A549 (cell line): ENCODE measurements around the gene TNFSF11. TPM values are rescaled to one million over a fixed set of nuclear protein-coding genes. Genes with fewer than 3 reads are reported as not detected.

Experiments
- ATAC-seq, 2 experiments: fragments of 200-7000 bp in 1 of 2; fragments of >200 bp in 1 of 2; cut with Nextera tagmentation in 1 of 2; cut with Tn5 transposase in 1 of 2; 3 replicates each; pipeline versions ENCODE4 v1.8.0 to v1.9.1; 2018 to 2020; ENCODE audit warnings: mild to moderate bottlenecking in 1 of 2, moderate library complexity in 1 of 2
- CTCF ChIA-PET: fragments of 300-600 bp; sonication (Branson Sonifier 250); formaldehyde crosslinking; extraction: SDS; loops from one replicate; lab custom pipeline; 2021; ENCODE audit warnings: antibody characterized with exemption, inconsistent platforms; lab: Yijun Ruan, JAX
- POLR2A ChIA-PET: fragments of 350-600 bp; formaldehyde crosslinking; extraction: SDS; loops from one replicate; lab custom pipeline; 2021; ENCODE audit warnings: antibody characterized with exemption, inconsistent platforms; lab: Yijun Ruan, JAX
- DNase-seq, 2 experiments: peaks; one replicate each; pipeline versions ENCODE4 v3.0.0 to v3.0.0-alpha.2; 2011 to 2016; ENCODE audit warnings: low read depth in 1 of 2, low spot score in 1 of 2
- FAIRE-seq: peaks from 2 replicates; lab custom pipeline; 2011; peaks lifted over from hg19 to GRCh38; lab: Jason Lieb, UNC
- H3K27ac ChIP-seq, 2 experiments: fragments of >200 bp; sonication (Bioruptor Twin); formaldehyde crosslinking; 3 replicates each; pipeline ENCODE4 v1.5.1; 2016 to 2017
- H3K4me1 ChIP-seq: fragments of >200 bp; sonication (Bioruptor Twin); formaldehyde crosslinking; 3 replicates; pipeline ENCODE4 v1.6.1; 2016
- H3K4me2 ChIP-seq: fragments of >200 bp; sonication (Bioruptor Twin); formaldehyde crosslinking; 3 replicates; pipeline ENCODE4 v1.6.1; 2016
- H3K4me3 ChIP-seq: fragments of >200 bp; sonication (Bioruptor Twin); formaldehyde crosslinking; 3 replicates; pipeline ENCODE4 v1.5.1; 2016
- H3K9me3 ChIP-seq: fragments of >200 bp; sonication (Bioruptor Twin); formaldehyde crosslinking; 3 replicates; pipeline ENCODE4 v1.6.1; 2016
- BHLHE40 ChIP-seq: IDR thresholded peaks from 2 replicates; pipeline ENCODE4 v1.6.1; 2012; ENCODE audit warnings: low read depth, low read length, inconsistent platforms
- CBX2 ChIP-seq: fragments of 200-600 bp; sonication (generic); IDR thresholded peaks from 2 replicates; pipeline ENCODE4 v1.6.1; 2016; ENCODE audit warnings: low read depth, mild to moderate bottlenecking, borderline replicate concordance
- CEBPB ChIP-seq, 2 experiments: fragments of >200 bp in 1 of 2; sonication (Bioruptor Twin) in 1 of 2; formaldehyde crosslinking in 1 of 2; IDR thresholded peaks; 2 replicates each; pipeline ENCODE4 v1.6.1; 2012 to 2016
- ESRRA ChIP-seq: fragments of 150-350 bp; IDR thresholded peaks from 2 replicates; pipeline ENCODE4 v1.6.1; 2014; ENCODE audit warnings: mild to moderate bottlenecking, low read length, borderline replicate concordance
- FOSB ChIP-seq: fragments of 250-450 bp; sonication (Bioruptor Pico); IDR thresholded peaks from 2 replicates; pipeline ENCODE4 v1.5.0; 2020; ENCODE audit warnings: mild to moderate bottlenecking, moderate library complexity
- FOXS1 ChIP-seq: fragments of 250-450 bp; sonication (Bioruptor Pico); IDR thresholded peaks from 2 replicates; pipeline ENCODE4 v1.5.0; 2020; ENCODE audit warnings: mild to moderate bottlenecking, moderate library complexity
- HOXB5 ChIP-seq: fragments of 250-450 bp; sonication (Bioruptor Pico); IDR thresholded peaks from 2 replicates; pipeline ENCODE4 v1.5.0; 2020; ENCODE audit warnings: mild to moderate bottlenecking, moderate library complexity
- JUN ChIP-seq, 2 experiments: fragments of >200 bp; sonication (Bioruptor Twin); formaldehyde crosslinking; IDR thresholded peaks; 2 replicates in 1 of 2; 3 replicates in 1 of 2; pipeline ENCODE4 v1.6.1; 2016 to 2017
- MAZ ChIP-seq: fragments of 150-350 bp; IDR thresholded peaks from 2 replicates; pipeline ENCODE4 v1.6.1; 2014; ENCODE audit warnings: antibody characterized with exemption, low read depth, low read length, borderline replicate concordance
- NFE2L2 ChIP-seq: fragments of 150-350 bp; conservative IDR thresholded peaks from 2 replicates; pipeline ENCODE4 v1.6.1; 2014; ENCODE audit warnings: low read length
- NPAS2 ChIP-seq: fragments of 250-450 bp; sonication (Bioruptor Pico); IDR thresholded peaks from 2 replicates; pipeline ENCODE4 v1.8.0; 2022; ENCODE audit warnings: mild to moderate bottlenecking, moderate library complexity, borderline replicate concordance
- NR3C1 ChIP-seq: fragments of >200 bp; sonication (Bioruptor Twin); formaldehyde crosslinking; IDR thresholded peaks from 3 replicates; pipeline ENCODE4 v1.6.1; 2017
- PHF8 ChIP-seq: fragments of 200-600 bp; sonication (generic); IDR thresholded peaks from 2 replicates; pipeline ENCODE4 v1.6.1; 2016; ENCODE audit warnings: low read depth, mild to moderate bottlenecking, antibody characterized with exemption, moderate library complexity, borderline replicate concordance
- POLR2A ChIP-seq: IDR thresholded peaks from 2 replicates; pipeline ENCODE4 v1.6.1; 2012; ENCODE audit warnings: mild to moderate bottlenecking, low read length
- POLR2AphosphoS2 ChIP-seq: conservative IDR thresholded peaks from 2 replicates; pipeline ENCODE4 v1.6.1; 2012; ENCODE audit warnings: low read length, improper control_type of control experiment, inconsistent platforms
- RAD21 ChIP-seq, 2 experiments: fragments of >200 bp in 1 of 2; sonication (Bioruptor Twin) in 1 of 2; formaldehyde crosslinking in 1 of 2; IDR thresholded peaks in 1 of 2; conservative IDR thresholded peaks in 1 of 2; 2 replicates in 1 of 2; 3 replicates in 1 of 2; pipeline ENCODE4 v1.6.1; 2012 to 2018; ENCODE audit warnings: inconsistent platforms in 1 of 2
- RARB ChIP-seq: fragments of 250-450 bp; sonication (Bioruptor Pico); IDR thresholded peaks from 2 replicates; pipeline ENCODE4 v1.8.0; 2021; ENCODE audit warnings: mild to moderate bottlenecking, moderate library complexity
- RFX5 ChIP-seq: fragments of 450-650 bp; IDR thresholded peaks from 2 replicates; pipeline ENCODE4 v1.7.1; 2014; ENCODE audit warnings: antibody characterized with exemption, mild to moderate bottlenecking, moderate library complexity
- RNF2 ChIP-seq: fragments of 200-600 bp; sonication (generic); IDR thresholded peaks from 2 replicates; pipeline ENCODE4 v1.6.1; 2016; ENCODE audit warnings: low read depth, mild to moderate bottlenecking, antibody characterized with exemption, moderate library complexity, borderline replicate concordance
- SMC3 ChIP-seq: fragments of >200 bp; sonication (Bioruptor Twin); formaldehyde crosslinking; IDR thresholded peaks from 3 replicates; pipeline ENCODE4 v1.6.1; 2018; ENCODE audit warnings: inconsistent platforms
- SREBF2 ChIP-seq: fragments of 450-650 bp; IDR thresholded peaks from 2 replicates; pipeline ENCODE4 v1.6.1; 2014; ENCODE audit warnings: mild to moderate bottlenecking, moderate library complexity
- TFCP2L1 ChIP-seq: fragments of 250-450 bp; sonication (Bioruptor Pico); IDR thresholded peaks from 2 replicates; pipeline ENCODE4 v1.5.0; 2021; ENCODE audit warnings: mild to moderate bottlenecking
- TP53 ChIP-seq: fragments of 250-450 bp; sonication (Bioruptor Pico); IDR thresholded peaks from 2 replicates; pipeline ENCODE4 v1.5.0; 2021; ENCODE audit warnings: mild to moderate bottlenecking, moderate library complexity
- ZFP36 ChIP-seq: fragments of 450-650 bp; IDR thresholded peaks from 2 replicates; pipeline ENCODE4 v1.6.1; 2014; ENCODE audit warnings: borderline replicate concordance; ENCODE audit not compliant: partially characterized antibody
- ZSCAN20 ChIP-seq: fragments of 250-450 bp; sonication (Bioruptor Pico); IDR thresholded peaks from 2 replicates; pipeline ENCODE4 v1.8.0; 2022; ENCODE audit warnings: mild to moderate bottlenecking, moderate library complexity
- WGBS: methylation state at CpG from one replicate; pipeline ENCODE4 v1.1.6; 2017; ENCODE audit errors: missing lambda C conversion rate; 5-methylcytosine and 5-hydroxymethylcytosine counted together
- polyA plus RNA-seq, 4 experiments: library from polyadenylated mRNA; depleted of rRNA in 3 of 4; stranded (reverse); fragments of >200 nt; fragmentation: RNase III in 1 of 4; extraction: RNeasy Plus Mini Kit Qiagen cat#74134 plus additional on column Dnase treatment in 1 of 4; gene quantifications; 2 replicates in 3 of 4; 3 replicates in 1 of 4; pipeline ENCODE4 v1.2.3, GENCODE V29; 2011 to 2017
- TF ChIP-seq, protein P1 (sequence below): fragments of >200 bp; sonication (Bioruptor Twin); formaldehyde crosslinking; IDR thresholded peaks from 2 replicates; pipeline ENCODE4 v1.6.1; 2016
- TF ChIP-seq, protein P2 (sequence below): fragments of 250-450 bp; sonication (Bioruptor Pico); IDR thresholded peaks from 2 replicates; pipeline ENCODE4 v1.5.0; 2020; ENCODE audit warnings: low read depth, mild to moderate bottlenecking, moderate library complexity
- TF ChIP-seq, protein P3 (sequence below): fragments of 450-650 bp; IDR thresholded peaks from 2 replicates; pipeline ENCODE4 v1.6.1; 2014; ENCODE audit warnings: antibody characterized with exemption
- TF ChIP-seq, protein P4 (sequence below): fragments of 200-600 bp; sonication (generic); IDR thresholded peaks from 2 replicates; pipeline ENCODE4 v1.6.1; 2016; ENCODE audit warnings: antibody characterized with exemption, mild to moderate bottlenecking, moderate library complexity
- TF ChIP-seq, protein P5 (sequence below): fragments of >200 bp; sonication (Bioruptor Twin); formaldehyde crosslinking; IDR thresholded peaks from 3 replicates; pipeline ENCODE4 v1.6.1; 2016

TNFSF11 gene
- polyA plus RNA-seq, 2 of the 4 experiments (the other 2 are of a cell fraction) = not detected

DNA sequence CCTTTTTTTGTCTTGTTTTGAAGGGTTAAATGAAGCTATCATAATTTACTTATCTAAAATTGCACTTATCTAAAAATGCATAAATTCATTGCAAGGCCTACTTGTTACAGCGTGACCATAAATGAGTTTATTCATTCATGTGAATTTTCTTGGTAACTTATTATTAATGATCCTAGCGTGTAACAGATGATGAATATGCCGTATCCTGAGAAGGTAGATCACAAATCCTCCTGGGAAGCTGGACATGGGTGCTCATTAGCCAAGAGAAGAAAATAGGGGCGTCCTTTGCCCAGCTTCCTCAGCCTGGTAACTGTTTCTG, 21.3 kb downstream of the TNFSF11 start:
- ATAC-seq (no peak), FAIRE-seq (no peak), DNase-seq (no peak)
- TF ChIP-seq NR3C1 (no peak), TP53 (no peak), SMC3 (no peak), FOXS1 (CRISPR knock-in tag) (no peak), HOXB5 (no peak), BHLHE40 (no peak), ZFP36 (no peak), RAD21 (conservative IDR thresholded peaks at IDR 0.05 in 1 of 2, IDR thresholded peaks at IDR 0.05 in 1 of 2) (no peak), JUN (IDR thresholded peaks at IDR 0.05) (no peak), POLR2A (no peak), SREBF2 (no peak), ZSCAN20 (CRISPR knock-in tag) (no peak), RNF2 (no peak)
- TF ChIP-seq, protein P1, sequence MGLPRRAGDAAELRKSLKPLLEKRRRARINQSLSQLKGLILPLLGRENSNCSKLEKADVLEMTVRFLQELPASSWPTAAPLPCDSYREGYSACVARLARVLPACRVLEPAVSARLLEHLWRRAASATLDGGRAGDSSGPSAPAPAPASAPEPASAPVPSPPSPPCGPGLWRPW = no peak
- TF ChIP-seq, protein P2, sequence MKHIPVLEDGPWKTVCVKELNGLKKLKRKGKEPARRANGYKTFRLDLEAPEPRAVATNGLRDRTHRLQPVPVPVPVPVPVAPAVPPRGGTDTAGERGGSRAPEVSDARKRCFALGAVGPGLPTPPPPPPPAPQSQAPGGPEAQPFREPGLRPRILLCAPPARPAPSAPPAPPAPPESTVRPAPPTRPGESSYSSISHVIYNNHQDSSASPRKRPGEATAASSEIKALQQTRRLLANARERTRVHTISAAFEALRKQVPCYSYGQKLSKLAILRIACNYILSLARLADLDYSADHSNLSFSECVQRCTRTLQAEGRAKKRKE (CRISPR knock-in tag) = no peak
- TF ChIP-seq, protein P3, sequence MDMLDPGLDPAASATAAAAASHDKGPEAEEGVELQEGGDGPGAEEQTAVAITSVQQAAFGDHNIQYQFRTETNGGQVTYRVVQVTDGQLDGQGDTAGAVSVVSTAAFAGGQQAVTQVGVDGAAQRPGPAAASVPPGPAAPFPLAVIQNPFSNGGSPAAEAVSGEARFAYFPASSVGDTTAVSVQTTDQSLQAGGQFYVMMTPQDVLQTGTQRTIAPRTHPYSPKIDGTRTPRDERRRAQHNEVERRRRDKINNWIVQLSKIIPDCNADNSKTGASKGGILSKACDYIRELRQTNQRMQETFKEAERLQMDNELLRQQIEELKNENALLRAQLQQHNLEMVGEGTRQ = no peak
- CTCF ChIA-PET = interaction anchor here (0.6 to 2.7 kb wide), 19 partner anchors 8 to 1287 kb away, joined by 3 to 12 read pairs (median 3); no protein-coding TSS in a partner anchor
- Histone ChIP-seq H3K4me1 (no peaks in the 10 kb centered on the region; the same call in 2 of the 3 replicates), H3K4me3 (no peak overlapping the region), H3K9me3 (no peaks in the 10 kb centered on the region), H3K4me2 (no peak overlapping the region), H3K27ac (no peak overlapping the region)
- 54% methylated on average over 4 of the region's 4 CpGs for WGBS
- POLR2A ChIA-PET = no interaction called here

DNA sequence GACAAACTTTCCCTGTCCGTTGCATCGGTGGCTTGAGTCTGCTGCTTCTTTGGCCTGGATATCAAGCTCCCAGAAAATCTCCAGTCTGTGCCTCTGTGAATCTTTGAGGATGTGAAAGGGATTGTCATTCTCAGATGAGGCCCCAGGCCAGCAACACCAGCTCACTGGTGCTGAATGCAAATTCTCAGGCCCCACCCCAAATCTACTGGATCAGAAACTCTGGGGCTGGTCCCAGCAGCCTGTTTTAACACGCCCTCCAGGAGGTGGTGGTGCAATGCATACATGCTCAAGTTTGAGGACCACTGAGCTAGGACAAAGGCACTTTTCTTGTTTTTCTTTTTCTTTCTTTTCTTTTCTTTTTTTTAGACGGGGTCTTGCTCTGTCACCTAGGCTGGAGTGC, 23.6 kb downstream of the TNFSF11 start:
- CTCF ChIA-PET = no interaction called here
- WGBS = 46% methylated on average over 4 of the region's 4 CpGs
- Histone ChIP-seq H3K9me3 (no peaks in the 10 kb centered on the region), H3K27ac (no peak overlapping the region)
- no peak for FAIRE-seq
- TF ChIP-seq CBX2 (no peak), CEBPB (IDR thresholded peaks at IDR 0.05) (no peak), ESRRA (no peak), FOSB (CRISPR knock-in tag) (no peak), FOXS1 (CRISPR knock-in tag) (no peak), TFCP2L1 (CRISPR knock-in tag) (no peak), POLR2A (no peak), NPAS2 (CRISPR knock-in tag) (no peak), PHF8 (no peak), RFX5 (no peak), MAZ (no peak), ZSCAN20 (CRISPR knock-in tag) (no peak), NFE2L2 (no peak), RARB (CRISPR knock-in tag) (no peak), RNF2 (no peak), POLR2AphosphoS2 (no peak)
- TF ChIP-seq, protein P4, sequence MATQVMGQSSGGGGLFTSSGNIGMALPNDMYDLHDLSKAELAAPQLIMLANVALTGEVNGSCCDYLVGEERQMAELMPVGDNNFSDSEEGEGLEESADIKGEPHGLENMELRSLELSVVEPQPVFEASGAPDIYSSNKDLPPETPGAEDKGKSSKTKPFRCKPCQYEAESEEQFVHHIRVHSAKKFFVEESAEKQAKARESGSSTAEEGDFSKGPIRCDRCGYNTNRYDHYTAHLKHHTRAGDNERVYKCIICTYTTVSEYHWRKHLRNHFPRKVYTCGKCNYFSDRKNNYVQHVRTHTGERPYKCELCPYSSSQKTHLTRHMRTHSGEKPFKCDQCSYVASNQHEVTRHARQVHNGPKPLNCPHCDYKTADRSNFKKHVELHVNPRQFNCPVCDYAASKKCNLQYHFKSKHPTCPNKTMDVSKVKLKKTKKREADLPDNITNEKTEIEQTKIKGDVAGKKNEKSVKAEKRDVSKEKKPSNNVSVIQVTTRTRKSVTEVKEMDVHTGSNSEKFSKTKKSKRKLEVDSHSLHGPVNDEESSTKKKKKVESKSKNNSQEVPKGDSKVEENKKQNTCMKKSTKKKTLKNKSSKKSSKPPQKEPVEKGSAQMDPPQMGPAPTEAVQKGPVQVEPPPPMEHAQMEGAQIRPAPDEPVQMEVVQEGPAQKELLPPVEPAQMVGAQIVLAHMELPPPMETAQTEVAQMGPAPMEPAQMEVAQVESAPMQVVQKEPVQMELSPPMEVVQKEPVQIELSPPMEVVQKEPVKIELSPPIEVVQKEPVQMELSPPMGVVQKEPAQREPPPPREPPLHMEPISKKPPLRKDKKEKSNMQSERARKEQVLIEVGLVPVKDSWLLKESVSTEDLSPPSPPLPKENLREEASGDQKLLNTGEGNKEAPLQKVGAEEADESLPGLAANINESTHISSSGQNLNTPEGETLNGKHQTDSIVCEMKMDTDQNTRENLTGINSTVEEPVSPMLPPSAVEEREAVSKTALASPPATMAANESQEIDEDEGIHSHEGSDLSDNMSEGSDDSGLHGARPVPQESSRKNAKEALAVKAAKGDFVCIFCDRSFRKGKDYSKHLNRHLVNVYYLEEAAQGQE = no peak
- TF ChIP-seq, protein P5, sequence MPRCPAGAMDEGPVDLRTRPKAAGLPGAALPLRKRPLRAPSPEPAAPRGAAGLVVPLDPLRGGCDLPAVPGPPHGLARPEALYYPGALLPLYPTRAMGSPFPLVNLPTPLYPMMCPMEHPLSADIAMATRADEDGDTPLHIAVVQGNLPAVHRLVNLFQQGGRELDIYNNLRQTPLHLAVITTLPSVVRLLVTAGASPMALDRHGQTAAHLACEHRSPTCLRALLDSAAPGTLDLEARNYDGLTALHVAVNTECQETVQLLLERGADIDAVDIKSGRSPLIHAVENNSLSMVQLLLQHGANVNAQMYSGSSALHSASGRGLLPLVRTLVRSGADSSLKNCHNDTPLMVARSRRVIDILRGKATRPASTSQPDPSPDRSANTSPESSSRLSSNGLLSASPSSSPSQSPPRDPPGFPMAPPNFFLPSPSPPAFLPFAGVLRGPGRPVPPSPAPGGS = no peak
- TF ChIP-seq, protein P3 = no peak
- TF ChIP-seq, all 56 proteins: peak for 0
- Histone ChIP-seq H3K4me2 (no peak overlapping the region), H3K4me1 (no peaks in the 10 kb centered on the region; the same call in 2 of the 3 replicates), H3K4me3 (no peak overlapping the region)
- POLR2A ChIA-PET = no interaction called here
- DNase-seq (no peak), ATAC-seq (no peak)
